SU-DHL-6 (cell line): Measurements from ENCODE around the gene GPAT2.
"Not testable (repeated sequence)": the region's sequence is repeated elsewhere in the genome, so short reads cannot be mapped to it uniquely, and the experiment has no call there.

Source experiments
- H2AFZ ChIP-seq: fragments of 200-600 bp; sonication (generic); 2 replicates; pipeline ENCODE4 v1.6.1; 2014; ENCODE audit warnings: low read depth, mild to moderate bottlenecking, moderate library complexity, mixed read lengths, antibody characterized with exemption, low read length; ENCODE audit not compliant: severe bottlenecking
- H3F3A ChIP-seq: fragments of 200-600 bp; shearing (Covaris generic); 2 replicates; pipeline ENCODE4 v1.6.0; 2016; ENCODE audit warnings: antibody characterized with exemption, mild to moderate bottlenecking; ENCODE audit not compliant: insufficient read depth
- H3K27ac ChIP-seq: fragments of 200-600 bp; sonication (generic); 2 replicates; pipeline ENCODE4 v1.5.1; 2016; ENCODE audit warnings: low read depth, mild to moderate bottlenecking, low read length, moderate library complexity, mixed read lengths
- H3K27me3 ChIP-seq: fragments of 200-600 bp; sonication (generic), shearing (Covaris generic); 2 replicates; pipeline ENCODE4 v1.6.0; 2014; ENCODE audit warnings: mild to moderate bottlenecking, low read length
- H3K36me3 ChIP-seq: fragments of 200-600 bp; sonication (generic); 2 replicates; pipeline ENCODE4 v1.6.1; 2014; ENCODE audit warnings: mild to moderate bottlenecking, low read length, mixed read lengths
- H3K4me2 ChIP-seq: fragments of 300-600, 200-600 bp; shearing (Covaris generic), sonication (generic); 2 replicates; pipeline ENCODE4 v1.6.0; 2014; ENCODE audit warnings: low read length, low read depth, mild to moderate bottlenecking; ENCODE audit not compliant: poor library complexity, severe bottlenecking
- H3K4me3 ChIP-seq: fragments of 200-600 bp; sonication (generic); 2 replicates; pipeline ENCODE4 v1.5.1; 2014; ENCODE audit warnings: antibody characterized with exemption, low read length, mild to moderate bottlenecking, mixed read lengths; ENCODE audit not compliant: insufficient read depth, poor library complexity, severe bottlenecking
- H3K79me2 ChIP-seq: fragments of 200-600 bp; sonication (generic); 2 replicates; pipeline ENCODE4 v1.6.1; 2014; ENCODE audit warnings: mild to moderate bottlenecking, low read length, moderate library complexity; ENCODE audit not compliant: insufficient read depth
- H3K9ac ChIP-seq: fragments of 200-600 bp; sonication (generic); 2 replicates; pipeline ENCODE4 v1.7.0; 2014; ENCODE audit warnings: mild to moderate bottlenecking, low read length
- H3K9me2 ChIP-seq: fragments of 200-600 bp; sonication (generic); replicated peaks from 2 replicates; pipeline ENCODE4 v1.6.1; 2014; ENCODE audit warnings: low read length; ENCODE audit not compliant: insufficient read depth
- H3K9me3 ChIP-seq: fragments of 200-600 bp; sonication (generic); 2 replicates; pipeline ENCODE4 v1.6.1; 2014; ENCODE audit warnings: low read length, mixed read lengths; ENCODE audit not compliant: insufficient read depth
- H4K20me1 ChIP-seq: fragments of 200-600 bp; sonication (generic); 2 replicates; pipeline ENCODE4 v1.6.1; 2014; ENCODE audit warnings: low read depth, mild to moderate bottlenecking, antibody characterized with exemption, low read length, moderate library complexity, mixed read lengths

The GPAT2 gene

GRCh38 chr2:96060325-96060724, 25.6 kb upstream of the GPAT2 start:
- H4K20me1 ChIP-seq, H3K79me2 ChIP-seq, H3K36me3 ChIP-seq, H3K9ac ChIP-seq, H3K4me2 ChIP-seq, H3K27me3 ChIP-seq, H3K9me2 ChIP-seq, H3K9me3 ChIP-seq, H3F3A ChIP-seq, H2AFZ ChIP-seq, H3K4me3 ChIP-seq, H3K27ac ChIP-seq: not testable (repeated sequence)

GRCh38 chr2:96059443-96059842, 24.7 kb upstream of the GPAT2 start:
- not testable (repeated sequence) for H3K27ac ChIP-seq, H3K4me3 ChIP-seq, H3K9me3 ChIP-seq, H3K79me2 ChIP-seq, H3K4me2 ChIP-seq, H3F3A ChIP-seq, H3K36me3 ChIP-seq, H2AFZ ChIP-seq, H4K20me1 ChIP-seq, H3K9me2 ChIP-seq, H3K9ac ChIP-seq, H3K27me3 ChIP-seq

GRCh38 chr2:96055830-96056229, 21.1 kb upstream of the GPAT2 start:
- not testable (repeated sequence) for H3F3A ChIP-seq, H3K4me2 ChIP-seq, H3K79me2 ChIP-seq, H3K36me3 ChIP-seq, H4K20me1 ChIP-seq, H3K9me3 ChIP-seq, H3K9ac ChIP-seq, H3K27me3 ChIP-seq, H2AFZ ChIP-seq, H3K4me3 ChIP-seq, H3K27ac ChIP-seq, H3K9me2 ChIP-seq

- not testable (repeated sequence) for H3K4me2 ChIP-seq, H3K27ac ChIP-seq, H2AFZ ChIP-seq, H3K4me3 ChIP-seq, H3K9ac ChIP-seq, H3K27me3 ChIP-seq, H3K36me3 ChIP-seq, H3K79me2 ChIP-seq, H3K9me2 ChIP-seq, H4K20me1 ChIP-seq, H3K9me3 ChIP-seq, H3F3A ChIP-seq
Observed at GRCh38 chr2:96054537-96054936, 19.8 kb upstream of the GPAT2 start.

- not testable (repeated sequence) for H2AFZ ChIP-seq
Observed at GRCh38 chr2:96053385-96053784, 18.7 kb upstream of the GPAT2 start.

GRCh38 chr2:96052632-96053031, 17.9 kb upstream of the GPAT2 start:
- H3K27me3 ChIP-seq, H3K36me3 ChIP-seq, H3K4me3 ChIP-seq, H2AFZ ChIP-seq, H3K27ac ChIP-seq, H3K79me2 ChIP-seq, H3K9me3 ChIP-seq, H4K20me1 ChIP-seq, H3K9ac ChIP-seq, H3F3A ChIP-seq, H3K9me2 ChIP-seq, H3K4me2 ChIP-seq: not testable (repeated sequence)

More at GRCh38 chr2:96053385-96053784, 18.7 kb upstream of the GPAT2 start:
- not testable (repeated sequence) for H3K4me3 ChIP-seq, H3K9me2 ChIP-seq, H3K9me3 ChIP-seq, H3F3A ChIP-seq, H3K79me2 ChIP-seq, H3K27ac ChIP-seq, H3K27me3 ChIP-seq, H4K20me1 ChIP-seq, H3K4me2 ChIP-seq, H3K9ac ChIP-seq, H3K36me3 ChIP-seq

GRCh38 chr2:96049917-96050262, 15.2 kb upstream of the GPAT2 start:
- H3K27me3 ChIP-seq, H3K9me2 ChIP-seq, H3K79me2 ChIP-seq, H3F3A ChIP-seq, H3K4me3 ChIP-seq, H3K4me2 ChIP-seq, H3K36me3 ChIP-seq, H3K27ac ChIP-seq, H4K20me1 ChIP-seq, H3K9me3 ChIP-seq, H3K9ac ChIP-seq, H2AFZ ChIP-seq: not testable (repeated sequence)

GRCh38 chr2:96049049-96049916, 14.6 kb upstream of the GPAT2 start:
- not testable (repeated sequence) for H3K9ac ChIP-seq, H3K4me3 ChIP-seq, H3K79me2 ChIP-seq, H4K20me1 ChIP-seq, H3F3A ChIP-seq, H2AFZ ChIP-seq, H3K4me2 ChIP-seq, H3K27me3 ChIP-seq, H3K9me3 ChIP-seq, H3K9me2 ChIP-seq, H3K36me3 ChIP-seq, H3K27ac ChIP-seq
